B cell (primary cell): ENCODE data around the gene SLC7A1. TPM values are rescaled to one million over a fixed set of nuclear protein-coding genes. Genes with fewer than 3 reads are reported as not detected.

Experiments
- ATAC-seq: fragments of 200-7000 bp; cut with Tn5 transposase; one replicate; pipeline ENCODE4 v1.10.0; 2021; ENCODE audit warnings: low read depth, mild to moderate bottlenecking, moderate number of reproducible peaks, moderate library complexity
- CTCF ChIA-PET: fragments of 350-600 bp; sonication (Branson Sonifier 250); formaldehyde crosslinking; loops from one replicate; lab custom pipeline; 2021; ENCODE audit warnings: antibody characterized with exemption, inconsistent platforms; lab: Charles Lee
- POLR2A ChIA-PET: fragments of 350-600 bp; sonication (Branson Sonifier 250); formaldehyde crosslinking; loops from one replicate; lab custom pipeline; 2021; ENCODE audit warnings: antibody characterized with exemption; lab: Charles Lee
- DNase-seq: peaks from one replicate; pipeline ENCODE4 v3.0.0; 2013
- H2AFZ ChIP-seq: 2 replicates; pipeline ENCODE4 v1.6.1; 2012; ENCODE audit warnings: mild to moderate bottlenecking, low read depth, low read length; ENCODE audit not compliant: insufficient read depth, poor library complexity, severe bottlenecking
- H3K27ac ChIP-seq, 2 donors: 1 replicate in 1 of 2; 2 replicates in 1 of 2; pipeline ENCODE4 v1.5.1; 2012 to 2013; ENCODE audit warnings: low read length in 2 of 2, mild to moderate bottlenecking in 2 of 2, moderate library complexity in 1 of 2
- H3K27me3 ChIP-seq, 4 experiments: fragments of 200-600 bp in 1 of 4; sonication (generic) in 1 of 4; replicated peaks in 1 of 4; 1 replicate in 2 of 4; 2 replicates in 2 of 4; pipeline versions ENCODE4 v1.6.1 to v1.7.0; 2013 to 2016; ENCODE audit warnings: low read length in 3 of 4, mild to moderate bottlenecking in 2 of 4, mixed read lengths in 1 of 4, moderate library complexity in 1 of 4; ENCODE audit not compliant: insufficient read depth in 4 of 4, control insufficient read depth in 3 of 4; ENCODE audit errors: control extremely low read depth in 1 of 4
- H3K36me3 ChIP-seq, 2 experiments: replicated peaks in 1 of 2; 1 replicate in 1 of 2; 2 replicates in 1 of 2; pipeline versions ENCODE4 v1.6.1 to v1.7.1; 2013; ENCODE audit warnings: low read length in 1 of 2; ENCODE audit not compliant: insufficient read depth in 2 of 2, control insufficient read depth in 1 of 2; ENCODE audit errors: control extremely low read depth in 1 of 2, extremely low read depth in 1 of 2
- H3K4me1 ChIP-seq, 2 donors: fragments of 200-600 bp in 1 of 2; sonication (generic) in 1 of 2; 1 replicate in 1 of 2; 2 replicates in 1 of 2; pipeline versions ENCODE4 v1.5.1 to v1.6.1; 2013 to 2017; ENCODE audit warnings: low read length in 2 of 2; ENCODE audit not compliant: control insufficient read depth in 2 of 2, insufficient read depth in 2 of 2
- H3K4me2 ChIP-seq: replicated peaks from 2 replicates; pipeline ENCODE3; 2012; ENCODE audit warnings: mild to moderate bottlenecking, low read depth, low read length; ENCODE audit not compliant: poor library complexity, severe bottlenecking
- H3K4me3 ChIP-seq, 5 experiments: fragments of 200-600 bp in 1 of 5; sonication (generic) in 1 of 5; 1 replicate in 3 of 5; 2 replicates in 2 of 5; pipeline versions ENCODE4 v1.5.1 to v1.7.0; 2011 to 2016; ENCODE audit warnings: low read length in 4 of 5, mild to moderate bottlenecking in 4 of 5, low read depth in 2 of 5, control low read depth in 1 of 5, moderate library complexity in 1 of 5; ENCODE audit not compliant: insufficient read depth in 1 of 5; ENCODE audit errors: control extremely low read depth in 1 of 5, extremely low read depth in 1 of 5
- H3K79me2 ChIP-seq: fragments of 200-600 bp; sonication (generic); one replicate; pipeline ENCODE4 v1.6.0; 2016; ENCODE audit warnings: low read length; ENCODE audit not compliant: control insufficient read depth, insufficient read depth
- H3K9ac ChIP-seq: fragments of 200-600 bp; sonication (generic); 2 replicates; pipeline ENCODE4 v1.6.1; 2017; ENCODE audit warnings: mild to moderate bottlenecking, low read length, moderate library complexity
- H3K9me3 ChIP-seq, 3 donors: one replicate each; pipeline versions ENCODE4 v1.6.1 to v1.7.1; 2013; ENCODE audit warnings: low read length in 2 of 3; ENCODE audit not compliant: control insufficient read depth in 2 of 3, insufficient read depth in 1 of 3; ENCODE audit errors: control extremely low read depth in 1 of 3
- H4K20me1 ChIP-seq: 2 replicates; pipeline ENCODE4 v1.6.0; 2012; ENCODE audit warnings: mild to moderate bottlenecking, low read length; ENCODE audit not compliant: insufficient read depth, control insufficient read depth, poor library complexity, severe bottlenecking
- H3K27ac Mint-ChIP-seq: one replicate; pipeline ENCODE4 v1.8.0; 2021; ENCODE audit warnings: mixed read lengths
- H3K27me3 Mint-ChIP-seq: one replicate; pipeline ENCODE4 v1.8.0; 2021; ENCODE audit warnings: mixed read lengths
- H3K4me1 Mint-ChIP-seq: one replicate; pipeline ENCODE4 v1.8.0; 2021; ENCODE audit warnings: mixed read lengths
- H3K4me3 Mint-ChIP-seq: one replicate; pipeline ENCODE4 v1.8.0; 2021; ENCODE audit warnings: mixed read lengths
- H3K9me3 Mint-ChIP-seq: one replicate; pipeline ENCODE4 v1.8.0; 2022; ENCODE audit warnings: mixed read lengths; ENCODE audit not compliant: insufficient read depth
- EZH2 ChIP-seq: IDR thresholded peaks from 2 replicates; pipeline ENCODE4 v1.6.1; 2012; ENCODE audit warnings: borderline replicate concordance, low read depth, mild to moderate bottlenecking, moderate library complexity, low read length; ENCODE audit not compliant: insufficient read depth, poor library complexity, severe bottlenecking
- WGBS: methylation state at CpG from one replicate; pipeline ENCODE4 v1.1.5; 2013; ENCODE audit warnings: missing lambda C conversion rate; ENCODE audit not compliant: insufficient coverage; 5-methylcytosine and 5-hydroxymethylcytosine counted together
- intact Hi-C: fragments of 100-400 bp; cut with micrococcal nuclease; formaldehyde crosslinking; loops from one replicate; pipeline ENCODE4 v1.10.0; 2022
- polyA plus RNA-seq: library from polyadenylated mRNA; depleted of rRNA; stranded (reverse); fragments of >200 nt; gene quantifications from 2 replicates; pipeline ENCODE4 v1.2.3, GENCODE V29; 2012
- total RNA-seq, 2 donors: library from RNA; stranded (reverse); fragments of 120-200 nt in 1 of 2; gene quantifications; 1 replicate in 1 of 2; 2 replicates in 1 of 2; pipeline versions ENCODE4 v1.2.3 to v1.2.4, GENCODE V29; 2013 to 2022
- TF ChIP-seq, protein P1 (sequence below): fragments of 200-600 bp; IDR thresholded peaks from one replicate; pipeline ENCODE4 v1.8.0; 2022; ENCODE audit warnings: antibody characterized with exemption, mild to moderate bottlenecking

Gene SLC7A1
- total and polyA plus RNA-seq, 2 donors (not counting 1 experiment from before 2014, with no cell fraction given), result 3.3 to 23.1 TPM

DNA sequence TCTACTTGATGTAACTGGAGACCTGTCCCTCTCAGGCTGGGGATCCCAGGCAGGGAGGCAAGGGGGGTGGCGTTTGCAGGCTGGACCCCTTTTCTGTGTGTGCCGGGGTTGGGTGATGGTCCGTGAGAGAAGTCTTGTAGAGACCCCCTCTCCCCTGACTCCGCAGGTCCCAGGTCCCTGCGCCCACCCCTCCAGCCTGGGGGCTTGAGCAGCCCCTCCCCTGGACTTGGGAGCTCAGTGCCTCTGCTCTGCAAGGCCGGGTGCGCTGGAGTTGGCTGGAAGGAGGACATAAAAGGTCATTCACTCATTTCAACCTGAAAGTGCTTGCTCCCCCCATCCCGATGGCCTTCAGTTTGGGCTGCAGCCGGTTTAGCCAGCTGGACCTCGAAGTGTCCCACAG, 89.5 kb downstream of the SLC7A1 start:
- CTCF ChIA-PET, result interaction anchor here (1.9 to 5.6 kb wide), 3 partner anchors 9 to 608 kb away, joined by 6 to 113 read pairs (median 49); no protein-coding TSS in a partner anchor
- Mint-ChIP-seq H3K9me3 (no peaks in the 10 kb centered on the region), H3K4me3 (no peak overlapping the region), H3K27ac (no peak overlapping the region), H3K27me3 (peaks cover 31% of the 10 kb centered on the region), H3K4me1 (peaks cover 6% of the 10 kb centered on the region)
- no peak overlapping the region for H3K9ac ChIP-seq
- ATAC-seq (no peak), DNase-seq (no peak)
- no peak overlapping the region for H3K4me3 ChIP-seq
- no peak overlapping the region for H3K4me2 ChIP-seq
- intact Hi-C loops, result loop anchor here (10.0 kb wide), 1 partner anchor 339 kb away; no protein-coding TSS in a partner anchor
- H2AFZ ChIP-seq, result no peak overlapping the region
- H3K36me3 ChIP-seq, result no peaks in the 10 kb centered on the region
- 98% methylated on average over 7 of the region's 10 CpGs for WGBS
- no peaks in the 10 kb centered on the region for H3K79me2 ChIP-seq
- no peaks in the 10 kb centered on the region for H4K20me1 ChIP-seq
- POLR2A ChIA-PET, result no interaction called here
- no peaks in the 10 kb centered on the region for H3K9me3 ChIP-seq
- H3K27me3 ChIP-seq, result peaks cover 0 to 25% (median 9%) of the 10 kb centered on the region in 4 experiments
- no peak overlapping the region for H3K27ac ChIP-seq
- TF ChIP-seq, protein P1, sequence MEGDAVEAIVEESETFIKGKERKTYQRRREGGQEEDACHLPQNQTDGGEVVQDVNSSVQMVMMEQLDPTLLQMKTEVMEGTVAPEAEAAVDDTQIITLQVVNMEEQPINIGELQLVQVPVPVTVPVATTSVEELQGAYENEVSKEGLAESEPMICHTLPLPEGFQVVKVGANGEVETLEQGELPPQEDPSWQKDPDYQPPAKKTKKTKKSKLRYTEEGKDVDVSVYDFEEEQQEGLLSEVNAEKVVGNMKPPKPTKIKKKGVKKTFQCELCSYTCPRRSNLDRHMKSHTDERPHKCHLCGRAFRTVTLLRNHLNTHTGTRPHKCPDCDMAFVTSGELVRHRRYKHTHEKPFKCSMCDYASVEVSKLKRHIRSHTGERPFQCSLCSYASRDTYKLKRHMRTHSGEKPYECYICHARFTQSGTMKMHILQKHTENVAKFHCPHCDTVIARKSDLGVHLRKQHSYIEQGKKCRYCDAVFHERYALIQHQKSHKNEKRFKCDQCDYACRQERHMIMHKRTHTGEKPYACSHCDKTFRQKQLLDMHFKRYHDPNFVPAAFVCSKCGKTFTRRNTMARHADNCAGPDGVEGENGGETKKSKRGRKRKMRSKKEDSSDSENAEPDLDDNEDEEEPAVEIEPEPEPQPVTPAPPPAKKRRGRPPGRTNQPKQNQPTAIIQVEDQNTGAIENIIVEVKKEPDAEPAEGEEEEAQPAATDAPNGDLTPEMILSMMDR, result no peak
- TF ChIP-seq EZH2, result no peak
- peaks cover 0 to 4% of the 10 kb centered on the region in 2 donors for H3K4me1 ChIP-seq

DNA sequence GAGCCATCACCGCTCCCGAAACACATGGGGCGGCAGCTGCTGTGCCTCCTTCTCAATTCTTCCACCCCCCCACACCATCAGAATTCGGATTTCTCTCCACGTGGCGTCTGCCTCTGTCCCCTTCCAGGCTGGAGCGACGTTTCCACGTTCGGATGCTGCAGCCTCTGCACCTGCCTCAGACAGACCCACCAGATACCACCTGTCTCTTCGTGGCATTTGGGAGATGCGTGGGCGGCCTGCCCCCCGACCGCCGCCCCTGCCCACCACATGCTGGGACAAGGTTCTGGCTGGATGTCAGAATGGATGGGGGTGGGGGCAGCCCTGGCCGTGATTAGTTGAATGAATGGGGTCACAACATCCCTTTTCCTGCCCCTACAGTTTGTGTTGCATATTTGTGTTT, 90.0 kb downstream of the SLC7A1 start:
- Histone ChIP-seq H3K79me2 (no peaks in the 10 kb centered on the region), H4K20me1 (no peaks in the 10 kb centered on the region), H2AFZ (no peak overlapping the region), H3K9me3 (no peaks in the 10 kb centered on the region), H3K9ac (no peak overlapping the region), H3K27me3 (peaks cover 0 to 25% (median 9%) of the 10 kb centered on the region in 4 experiments), H3K4me3 (no peak overlapping the region), H3K4me2 (no peak overlapping the region), H3K36me3 (no peaks in the 10 kb centered on the region), H3K4me1 (peaks cover 0 to 4% of the 10 kb centered on the region in 2 donors), H3K27ac (no peak overlapping the region)
- peaks cover 7% of the 10 kb centered on the region for H3K4me1 Mint-ChIP-seq
- DNase-seq (no peak), ATAC-seq (no peak)
- no peaks in the 10 kb centered on the region for H3K9me3 Mint-ChIP-seq
- H3K27me3 Mint-ChIP-seq, result peaks cover 31% of the 10 kb centered on the region
- ChIA-PET CTCF (interaction anchor here (1.9 to 5.5 kb wide), 2 partner anchors 9 to 419 kb away, joined by 6 to 49 read pairs; no protein-coding TSS in a partner anchor), POLR2A (no interaction called here)
- intact Hi-C loops, result loop anchor here (10.0 kb wide), 1 partner anchor 339 kb away; no protein-coding TSS in a partner anchor
- H3K27ac Mint-ChIP-seq, result no peak overlapping the region
- H3K4me3 Mint-ChIP-seq, result no peak overlapping the region
- no peak for TF ChIP-seq EZH2
- TF ChIP-seq, protein P1, result no peak
- WGBS, result 96% methylated on average over 8 of the region's 17 CpGs
